NCI-H1092 (cell line): ENCODE data around the gene CYBC1.
"Not testable (repeated sequence)": the region's sequence is repeated elsewhere in the genome, so short reads cannot be mapped to it uniquely, and the experiment has no call there.

ENCODE experiments used
- DNase-seq: peaks from one replicate; lab custom pipeline; 2025; lab: John Stamatoyannopoulos, UW

The CYBC1 gene

DNA sequence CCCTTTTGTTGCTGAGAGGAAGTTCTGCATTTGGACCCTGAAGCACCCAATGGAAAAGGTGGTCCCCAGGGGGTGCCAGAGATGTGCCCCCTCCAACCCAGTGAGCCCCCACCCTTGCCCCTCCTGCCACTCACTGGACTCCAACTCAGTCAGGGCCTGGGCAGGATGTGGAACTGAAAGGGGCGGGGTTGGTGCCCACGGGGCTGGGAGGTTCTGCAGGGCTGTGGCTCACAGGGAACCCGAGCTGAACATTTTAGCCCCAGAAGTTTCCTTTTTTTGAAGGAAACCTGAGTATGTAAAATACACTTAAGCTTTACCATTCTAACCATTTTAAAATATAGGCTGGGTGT lies 16.4 kb downstream of the CYBC1 start:
- no peak for DNase-seq

DNA sequence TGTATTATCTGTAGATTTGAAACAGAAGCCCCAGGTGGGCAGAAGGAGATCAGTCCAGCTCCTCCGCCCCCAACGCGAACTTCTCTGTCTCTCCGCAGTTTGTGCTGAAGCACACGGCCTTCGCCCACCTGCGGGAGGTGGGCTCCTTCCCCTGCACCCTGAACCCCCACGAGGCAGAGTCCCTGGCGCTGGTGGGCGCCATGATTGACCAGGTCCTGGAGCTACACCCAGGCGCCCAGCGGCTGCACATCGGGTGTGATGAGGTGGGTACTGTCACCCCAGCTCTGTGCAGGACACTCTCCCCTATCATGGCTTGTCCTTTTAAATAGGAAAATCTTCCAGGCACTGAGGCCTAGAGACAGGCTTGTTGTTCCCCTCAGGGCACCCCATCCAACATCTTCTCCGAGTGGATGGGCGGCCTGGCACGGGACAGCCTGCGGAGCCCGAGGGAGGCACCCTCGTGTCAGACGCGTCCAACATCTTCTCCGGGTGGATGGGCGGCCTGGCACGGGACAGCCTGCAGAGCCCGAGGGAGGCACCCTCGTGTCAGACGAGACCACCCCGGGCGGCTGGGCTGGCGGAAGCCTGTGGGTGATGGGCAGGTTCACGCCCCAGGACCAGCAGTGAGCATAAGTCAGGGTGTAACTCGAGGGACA lies 16.9 kb downstream of the CYBC1 start:
- DNase-seq, result no peak

DNA sequence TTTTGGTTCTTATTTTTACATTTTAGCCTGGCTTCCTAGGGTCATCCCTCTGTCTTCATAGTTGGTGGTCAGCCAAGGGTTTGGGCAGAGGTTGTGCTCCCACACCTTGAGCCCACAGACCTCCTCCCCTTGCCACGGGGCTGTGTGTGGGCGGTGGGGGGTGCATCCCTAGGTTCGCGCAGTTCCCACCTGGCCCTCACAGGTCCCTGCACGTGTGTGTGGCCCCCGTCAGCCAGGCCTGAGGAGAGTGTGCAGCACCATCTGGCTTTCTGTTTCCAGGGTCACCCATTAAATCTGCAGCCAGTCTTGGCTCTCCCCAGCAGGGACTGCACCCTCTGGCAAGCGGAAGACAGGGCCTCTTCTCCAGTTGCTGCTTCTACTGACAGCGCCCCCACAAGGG lies 18.5 kb downstream of the CYBC1 start:
- DNase-seq, result no peak

DNA sequence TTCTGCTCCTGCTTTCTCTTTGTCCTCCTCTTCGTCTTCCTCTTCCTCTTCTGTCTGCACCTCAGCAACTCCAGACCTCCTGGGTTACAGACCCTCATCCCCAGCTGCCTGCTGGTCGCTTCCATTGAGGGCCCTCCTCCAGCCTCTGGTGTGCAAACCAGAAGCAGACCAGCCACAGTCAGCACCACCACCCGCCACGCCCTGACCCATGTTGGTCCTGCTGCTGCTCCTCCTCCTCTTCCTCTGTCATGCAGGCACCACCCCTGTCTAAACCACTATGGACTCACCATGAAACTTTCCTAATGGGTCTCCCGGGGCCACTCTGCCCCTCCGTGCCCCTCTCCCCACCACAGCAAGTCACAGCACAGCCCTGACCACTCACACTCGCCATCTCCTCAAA lies 20.7 kb downstream of the CYBC1 start:
- DNase-seq, result no peak

DNA sequence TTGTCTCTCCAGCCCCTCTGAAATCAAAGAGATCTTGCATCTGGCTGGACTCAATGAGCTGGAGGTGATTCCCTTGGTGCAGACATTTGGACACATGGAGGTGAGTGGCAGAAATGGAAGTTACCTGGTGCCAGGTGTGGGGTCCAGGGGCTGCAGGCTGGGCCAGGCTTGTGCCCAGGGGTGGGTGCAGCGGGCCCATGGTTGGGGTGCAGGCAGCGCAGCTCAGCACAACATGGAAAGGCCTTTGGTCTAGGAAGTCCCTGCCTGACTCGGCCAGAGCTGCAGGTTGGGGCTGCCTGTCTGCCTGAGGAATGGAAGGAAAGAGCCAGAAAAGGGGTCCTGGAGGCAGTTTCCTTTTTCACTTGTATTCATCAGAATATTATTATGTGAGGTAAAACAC lies 22.0 kb downstream of the CYBC1 start:
- no peak for DNase-seq

DNA sequence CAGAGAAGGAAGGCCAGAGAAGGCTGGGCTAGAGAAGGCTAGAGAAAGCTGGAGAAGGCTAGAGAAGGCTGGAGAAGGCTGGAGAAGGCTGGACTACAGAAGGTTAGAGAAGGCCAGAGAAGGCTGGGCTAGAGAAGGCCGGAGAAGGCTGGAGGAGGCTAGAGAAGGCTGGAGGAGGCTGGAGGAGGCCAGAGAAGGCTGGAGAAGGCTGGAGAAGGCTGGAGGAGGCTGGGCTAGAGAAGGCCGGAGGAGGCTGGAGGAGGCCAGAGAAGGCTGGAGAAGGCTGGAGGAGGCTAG lies 25.7 kb downstream of the CYBC1 start:
- no peak for DNase-seq

DNA sequence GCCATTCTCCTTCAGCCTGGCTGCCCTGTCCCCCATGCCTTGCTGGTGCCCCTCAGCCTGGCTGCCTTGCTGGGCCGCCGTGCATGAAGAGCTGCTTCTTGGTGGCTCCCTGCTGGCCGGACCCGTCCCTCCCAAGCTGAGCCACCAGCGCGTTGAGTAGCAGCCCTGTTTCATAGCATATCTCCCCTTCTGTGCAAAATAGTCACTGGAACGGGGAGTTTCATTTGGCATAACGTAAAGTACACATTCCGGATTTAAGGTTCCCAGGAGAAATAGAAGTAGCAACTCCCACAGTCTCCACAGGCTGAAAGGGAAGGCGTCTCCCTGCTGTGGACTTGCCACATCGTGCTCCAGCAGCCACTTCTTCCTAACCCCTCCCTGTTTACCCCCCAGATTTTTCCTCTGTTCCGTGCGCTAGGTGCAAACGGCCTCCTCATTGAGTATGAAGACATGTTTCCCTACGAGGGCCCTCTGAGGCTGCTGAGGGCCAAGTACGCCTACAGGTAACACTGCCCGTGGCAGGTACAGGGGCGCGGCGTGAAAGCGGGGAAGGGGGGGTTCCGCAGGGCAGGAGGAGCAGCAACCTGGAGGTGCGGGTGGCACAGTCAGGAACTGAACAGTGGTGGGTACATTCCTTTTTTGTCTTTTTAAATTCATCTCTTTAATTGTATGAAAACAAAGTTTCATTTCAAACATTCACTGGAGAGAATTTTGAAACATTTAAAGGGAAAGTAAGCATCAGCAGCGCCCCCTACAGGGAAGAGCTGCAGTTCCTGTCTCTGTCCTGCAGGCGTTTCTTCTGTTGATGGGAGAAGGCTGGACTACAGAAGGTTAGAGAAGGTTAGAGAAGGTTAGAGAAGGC lies 26.3 kb downstream of the CYBC1 start:
- DNase-seq, result no peak

DNA sequence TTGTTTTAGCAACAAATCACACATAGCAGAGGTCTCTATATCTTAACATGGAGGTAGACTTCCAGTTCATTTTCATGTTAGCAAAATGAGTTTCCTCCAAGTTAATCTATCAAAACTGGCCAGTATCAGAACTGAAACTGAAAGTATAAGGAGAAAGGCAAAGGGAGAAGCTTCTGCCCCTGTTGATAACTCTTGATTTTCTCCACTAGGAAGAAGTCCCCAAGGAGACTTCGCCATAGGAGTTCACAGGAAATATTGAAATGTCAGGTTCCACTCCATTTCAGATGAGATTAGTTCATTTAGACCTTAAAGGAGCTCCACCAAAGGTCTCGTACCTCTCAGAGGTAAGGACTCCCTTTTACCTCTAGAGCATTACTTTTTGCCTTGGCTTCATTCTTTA lies 31.0 kb downstream of the CYBC1 start:
- no peak for DNase-seq

DNA sequence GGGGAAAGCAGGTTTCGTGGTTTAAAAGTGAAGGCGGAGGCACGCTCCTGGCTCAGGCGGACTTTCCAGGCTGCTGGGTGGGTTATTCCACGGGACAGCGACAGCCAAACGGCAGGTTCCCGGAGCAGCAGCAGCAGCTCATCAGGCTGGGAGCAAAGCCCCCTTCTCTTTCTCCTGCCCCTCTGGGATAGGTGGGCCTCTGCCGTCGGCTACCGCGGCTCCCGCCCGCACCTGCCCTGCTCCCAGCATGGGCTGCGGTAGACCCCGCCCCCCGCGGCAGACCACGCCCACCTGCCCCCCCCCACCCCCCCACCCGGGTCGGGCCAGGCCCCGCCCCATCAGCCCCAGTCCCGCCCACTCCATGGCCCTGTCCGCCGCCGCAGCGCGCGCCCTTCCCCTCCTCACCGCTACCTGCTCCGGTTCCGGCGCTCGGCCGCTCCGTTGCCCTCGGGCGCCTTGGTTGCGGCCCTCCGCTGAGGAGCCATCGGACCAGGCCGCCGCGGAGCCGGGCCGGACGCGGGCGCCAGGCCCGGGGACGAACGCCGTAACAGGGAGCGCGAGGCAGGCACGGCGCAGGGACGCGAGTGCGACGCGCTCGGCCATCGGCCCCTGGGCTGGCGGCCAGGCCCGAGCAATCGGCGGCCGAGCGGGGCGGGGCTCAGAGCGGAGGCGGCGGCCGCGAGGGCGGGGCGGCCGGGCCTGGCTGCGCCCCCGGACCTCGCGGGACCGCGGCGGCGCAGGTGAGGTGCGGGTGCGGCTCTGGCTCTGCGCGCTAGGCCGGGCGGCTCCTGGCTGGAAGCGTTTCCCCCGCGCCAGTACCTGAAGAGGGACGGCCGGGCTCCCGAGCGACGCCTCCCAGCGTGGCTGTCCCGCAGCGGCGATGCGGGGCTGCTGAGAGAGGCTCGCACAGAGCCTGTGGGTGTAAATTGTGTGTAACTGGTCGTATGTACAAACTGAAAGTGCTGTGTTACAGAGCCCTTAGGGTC lies 32.3 kb downstream of the CYBC1 start, which contains the start of the genes HEXD and OGFOD3:
Gene HEXD (plus strand): TSS at position 347 of the 986 bp plus-strand sequence. CDS start 1,453 bp downstream, outside the sequence.
Gene OGFOD3 (minus strand): TSS at position 586 of the 986 bp plus-strand sequence. CDS start 101 bp downstream, at position 485.
- DNase-seq, result peak; percentile 82

DNA sequence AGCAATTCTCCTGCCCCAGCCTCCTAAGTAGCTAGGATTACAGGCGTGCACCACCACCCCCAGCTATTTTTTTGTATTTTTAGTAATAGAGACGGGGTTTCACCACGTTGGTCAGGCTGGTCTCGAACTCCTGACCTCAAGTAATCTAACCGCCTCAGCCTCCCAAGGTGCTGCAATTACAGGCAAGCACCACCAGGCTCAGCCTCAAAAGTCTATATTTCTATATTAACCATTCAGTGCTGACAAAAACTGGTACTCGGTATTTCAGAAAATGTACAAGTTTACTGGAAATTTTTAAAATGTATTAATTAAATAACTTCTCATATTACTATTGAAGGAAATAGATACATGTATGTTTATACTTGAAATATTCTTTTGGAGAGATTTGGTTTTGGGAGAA lies 33.8 kb downstream of the CYBC1 start:
- DNase-seq, result no peak

DNA sequence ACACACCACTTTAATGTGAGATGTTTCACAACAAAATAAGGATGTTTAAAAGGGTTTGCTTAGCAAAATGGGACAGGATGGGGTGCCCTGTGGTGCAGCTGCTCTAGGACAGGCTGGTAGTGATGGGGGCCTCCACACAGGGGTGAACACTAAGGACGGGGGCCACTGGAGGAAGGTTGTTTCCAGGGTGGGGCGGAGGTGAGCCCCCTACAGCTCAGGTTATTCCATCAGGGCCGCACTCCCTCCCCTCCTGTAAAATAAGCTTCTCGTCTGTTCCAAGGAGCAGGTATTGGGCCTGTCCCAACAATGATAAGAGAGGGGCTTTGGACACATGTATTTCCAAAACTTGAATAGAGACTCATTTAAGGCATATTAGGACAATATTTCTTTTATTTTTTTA lies 34.3 kb downstream of the CYBC1 start:
- no peak for DNase-seq

DNA sequence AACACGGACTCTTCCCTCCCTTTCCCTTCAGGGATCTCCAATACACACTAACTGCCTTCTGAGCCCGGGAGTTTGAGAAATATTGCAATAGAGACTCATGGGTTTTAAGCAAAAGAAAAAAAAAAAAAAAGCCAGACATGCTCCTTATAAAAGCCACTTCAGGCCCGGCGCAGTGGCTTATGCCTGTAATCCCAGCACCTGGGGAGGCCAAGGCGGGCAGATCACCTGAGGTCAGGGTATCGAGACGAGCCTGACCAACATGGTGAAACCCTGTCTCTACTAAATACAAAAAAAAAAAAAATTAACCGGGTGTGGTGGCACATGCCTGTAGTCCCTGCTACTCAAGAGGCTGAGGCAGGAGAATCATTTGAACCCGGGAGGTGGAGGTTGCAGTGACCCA lies 34.8 kb downstream of the CYBC1 start:
- no peak for DNase-seq

DNA sequence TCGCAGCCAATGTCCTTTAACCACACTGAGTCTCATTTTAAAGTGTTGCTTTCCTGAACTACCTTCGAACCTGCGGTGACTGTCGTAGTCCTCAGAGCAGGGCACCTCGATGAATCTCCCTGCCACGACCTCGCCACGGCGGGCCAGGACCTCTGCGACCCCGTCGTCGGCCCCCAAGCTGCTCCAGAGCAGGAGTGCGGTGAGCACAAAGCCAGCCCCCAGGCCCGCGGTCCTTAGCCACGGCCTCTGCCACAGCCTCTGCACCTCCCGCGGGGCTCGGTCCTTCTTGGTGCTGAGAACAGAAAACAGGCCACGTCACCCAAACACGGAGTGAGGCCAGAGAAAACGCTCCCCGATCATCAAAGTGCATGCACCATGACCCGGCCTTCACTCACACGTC lies 35.2 kb downstream of the CYBC1 start:
- DNase-seq, result no peak

DNA sequence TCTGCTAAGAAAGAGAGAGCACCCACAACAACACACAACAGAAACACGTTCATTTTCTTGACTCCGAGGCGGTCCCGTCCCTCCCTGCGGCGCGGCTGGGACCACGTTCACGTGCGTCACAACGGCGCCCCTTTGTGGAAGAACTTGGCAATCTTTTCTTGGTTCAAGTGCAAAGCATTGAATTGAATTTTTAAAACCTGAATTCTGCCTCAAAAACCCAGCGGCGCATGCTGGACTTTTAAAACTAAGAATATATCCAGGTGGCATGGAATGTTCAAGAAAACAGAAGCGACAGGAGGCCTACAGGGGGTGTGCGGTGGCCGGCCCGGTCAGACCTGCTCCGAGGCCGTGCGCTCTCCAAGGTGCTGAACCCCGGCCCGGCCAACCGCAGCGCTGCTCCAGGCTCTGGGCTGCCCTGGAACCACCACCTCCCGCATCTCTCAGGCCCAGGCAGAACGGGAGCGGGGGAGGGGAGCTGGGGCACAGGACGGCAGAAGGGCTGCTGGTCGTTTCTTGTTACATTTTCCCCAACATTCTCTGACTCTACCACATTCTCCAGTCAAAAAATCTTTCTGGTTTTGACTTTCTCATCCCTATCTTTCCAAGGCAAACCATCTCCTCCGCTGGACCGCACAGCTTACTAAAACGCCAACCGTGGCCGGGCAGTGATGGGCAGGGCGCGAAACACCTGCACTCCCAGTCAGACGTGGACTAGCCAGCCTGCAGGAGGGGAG lies 35.8 kb downstream of the CYBC1 start:
- DNase-seq, result peak; percentile 27

DNA sequence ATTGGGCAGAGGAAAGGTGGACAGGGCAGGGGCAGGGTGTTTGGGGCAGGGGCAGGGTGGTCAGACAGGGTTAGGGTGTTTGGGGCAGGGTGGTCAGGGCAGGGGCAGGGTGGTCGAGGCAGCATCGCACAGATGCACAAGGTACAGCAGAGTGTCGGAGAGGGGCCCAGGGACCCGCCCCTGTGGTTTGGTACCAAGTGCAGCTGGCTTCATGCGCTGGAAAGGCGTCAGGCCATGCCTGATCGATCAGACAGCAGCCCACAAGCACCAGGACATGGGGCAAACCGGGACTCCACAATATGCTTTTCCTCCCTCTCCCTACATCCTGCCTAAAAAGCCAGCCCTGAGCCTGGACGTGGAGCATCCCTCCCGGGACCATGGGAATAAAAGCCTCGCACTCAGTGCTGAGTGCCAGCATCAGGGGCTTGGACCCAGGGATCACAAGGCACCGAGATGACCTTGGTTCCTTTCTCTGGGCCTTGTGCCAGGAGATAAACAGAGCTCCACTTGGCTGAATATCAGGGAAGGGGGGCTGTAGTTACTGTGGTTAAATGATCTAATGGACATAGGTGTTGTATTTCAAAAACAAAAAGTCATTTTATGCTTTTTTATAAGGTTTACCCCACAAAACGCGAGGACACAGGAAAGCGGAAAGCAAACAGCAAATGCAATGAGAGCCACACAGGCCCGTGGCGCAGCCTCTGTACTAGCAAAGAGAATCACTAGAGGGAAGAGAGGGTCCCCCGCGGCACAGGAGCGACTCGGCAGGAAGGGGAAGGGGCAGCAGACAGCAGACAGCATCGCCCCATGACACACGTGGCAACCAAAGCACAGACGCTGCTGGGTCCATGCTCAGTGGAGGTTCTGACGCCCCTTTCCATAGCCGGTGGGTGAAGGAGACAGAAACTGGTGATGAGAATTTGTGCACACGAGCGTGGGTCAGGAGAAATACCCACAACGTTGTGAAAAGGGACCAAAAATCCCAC lies 37.7 kb downstream of the CYBC1 start:
- peak; percentile 86 for DNase-seq

DNA sequence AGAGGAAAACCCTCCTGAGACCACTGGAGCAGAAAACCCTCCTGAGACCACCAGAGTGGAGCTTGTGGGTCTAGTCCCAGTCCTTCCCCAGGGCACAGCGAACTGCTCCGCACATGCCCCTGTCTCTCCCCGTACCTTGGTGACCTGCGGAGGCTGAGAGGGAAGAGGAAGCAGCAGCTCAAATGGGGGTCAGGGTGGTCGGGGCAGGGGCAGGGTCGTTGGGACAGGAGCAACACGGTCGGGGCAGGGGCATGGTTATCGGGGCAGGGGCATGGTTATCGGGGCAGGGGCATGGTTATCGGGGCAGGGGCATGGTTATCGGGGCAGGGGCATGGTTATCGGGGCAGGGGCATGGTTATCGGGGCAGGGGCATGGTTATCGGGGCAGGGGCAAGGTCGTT lies 38.5 kb downstream of the CYBC1 start:
- DNase-seq, result not testable (repeated sequence)

DNA sequence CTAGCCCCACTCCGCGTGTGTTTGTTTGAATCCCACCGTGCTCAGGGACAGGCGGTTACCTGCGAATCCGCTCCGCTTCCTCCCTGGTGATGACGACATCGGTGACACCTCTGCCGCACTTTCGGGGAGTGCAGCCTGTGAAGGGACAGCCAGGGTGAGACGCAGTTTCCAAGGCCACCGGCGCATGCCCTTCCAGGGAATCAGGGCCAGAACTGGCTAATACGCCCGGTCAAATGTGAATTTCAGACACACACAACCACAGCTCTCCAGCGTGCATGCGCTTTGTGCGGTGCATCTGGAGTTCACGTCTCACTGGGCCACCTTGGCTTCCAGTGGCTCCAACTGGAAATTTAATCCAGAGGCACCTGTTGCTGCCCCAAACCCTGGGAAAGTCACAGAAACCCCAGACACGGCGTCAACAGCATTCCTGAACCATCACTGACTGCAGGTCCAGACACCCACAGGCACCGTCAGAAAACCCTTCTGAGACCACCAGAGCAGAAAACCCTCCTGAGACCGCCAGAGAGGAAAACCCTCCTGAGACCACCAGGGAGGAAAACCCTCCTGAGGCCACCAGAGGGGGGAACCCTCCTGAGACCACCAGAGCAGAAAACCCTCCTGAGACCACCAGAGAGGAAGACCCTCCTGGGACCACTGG lies 39.0 kb downstream of the CYBC1 start:
- no peak for DNase-seq

DNA sequence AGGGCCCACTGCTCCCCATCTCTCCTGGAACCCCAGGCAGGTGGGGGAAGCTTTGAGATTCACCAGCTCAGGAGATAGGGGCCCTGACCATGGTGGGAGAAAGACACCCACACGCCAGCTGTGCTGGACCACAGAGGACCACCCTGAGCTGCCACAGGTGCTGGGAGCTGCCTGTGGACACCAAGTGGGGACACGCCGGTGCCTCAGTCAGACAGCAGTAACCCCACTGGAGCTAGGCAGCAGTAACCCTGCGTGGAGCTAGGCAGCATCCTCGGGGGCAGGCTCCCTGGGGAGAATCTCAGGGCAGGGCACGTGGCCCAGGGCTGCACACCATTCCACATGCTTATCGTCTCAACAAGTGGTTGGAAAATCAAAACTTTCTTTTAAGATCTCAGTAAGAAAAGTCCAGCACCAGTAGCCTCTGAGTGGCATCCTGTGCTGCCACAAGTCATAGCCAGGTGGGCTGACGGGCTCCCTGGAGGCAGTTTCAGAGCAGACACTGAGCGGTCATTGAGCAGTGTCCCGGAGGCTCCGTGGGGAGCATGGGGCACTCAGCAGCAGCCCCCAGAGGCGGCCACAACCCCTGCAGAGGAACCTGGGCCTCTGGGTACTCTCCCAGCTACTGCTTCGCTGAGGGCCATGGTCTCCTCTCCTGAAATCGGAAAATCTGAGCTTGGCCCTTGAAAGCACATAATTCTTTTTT lies 40.4 kb downstream of the CYBC1 start:
- no peak for DNase-seq

DNA sequence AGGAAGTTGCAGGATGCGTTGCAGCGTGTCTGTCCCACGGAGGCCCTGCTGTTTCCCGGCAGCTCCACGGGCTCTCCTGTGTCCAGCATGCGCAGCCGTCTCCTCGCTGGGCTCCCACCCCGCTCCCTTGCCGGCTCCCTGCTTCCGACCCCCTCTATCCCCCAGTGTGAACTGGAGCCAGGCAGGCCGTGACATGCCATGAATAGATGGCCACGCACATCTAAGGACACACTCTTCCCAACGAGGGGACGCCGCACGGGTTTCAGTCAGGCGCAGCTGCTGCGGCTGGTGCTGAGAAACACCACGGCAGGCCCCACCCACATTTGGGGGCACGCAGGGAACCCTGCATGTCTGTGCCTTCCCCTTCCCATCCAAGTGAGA lies 41.6 kb downstream of the CYBC1 start:
- DNase-seq, result no peak
